Naive B cell (primary cell): ENCODE data around the gene OXSR1. TPM values are rescaled to one million over a fixed set of nuclear protein-coding genes. Genes with fewer than 3 reads are reported as not detected.

ENCODE experiments used
- ATAC-seq, 2 donors: fragments of 150-1000 bp; cut with Tn5 transposase; 2 replicates each; pipeline ENCODE4 v1.10.0; 2021; ENCODE audit warnings: low read depth in 2 of 2, mild to moderate bottlenecking in 2 of 2, moderate library complexity in 2 of 2
- DNase-seq: peaks from one replicate; pipeline ENCODE4 v3.0.0; 2022
- H3K27ac Mint-ChIP-seq, 6 donors: one replicate each; pipeline ENCODE4 v1.8.0; 2020 to 2022; ENCODE audit warnings: mild to moderate bottlenecking in 6 of 6, mixed read lengths in 6 of 6, moderate library complexity in 5 of 6, inconsistent platforms in 2 of 6
- H3K27me3 Mint-ChIP-seq, 3 donors: one replicate each; pipeline ENCODE4 v1.8.0; 2021 to 2022; ENCODE audit warnings: mixed read lengths in 3 of 3, mild to moderate bottlenecking in 1 of 3
- H3K36me3 Mint-ChIP-seq, 2 donors: one replicate each; pipeline ENCODE4 v1.8.0; 2020 to 2022; ENCODE audit warnings: mixed read lengths in 2 of 2, inconsistent platforms in 1 of 2, mild to moderate bottlenecking in 1 of 2
- H3K4me1 Mint-ChIP-seq, 3 donors: one replicate each; pipeline ENCODE4 v1.8.0; 2020 to 2022; ENCODE audit warnings: mixed read lengths in 3 of 3, inconsistent platforms in 1 of 3, mild to moderate bottlenecking in 1 of 3, moderate library complexity in 1 of 3
- H3K4me3 Mint-ChIP-seq, 8 donors: one replicate each; pipeline ENCODE4 v1.8.0; 2020 to 2022; ENCODE audit warnings: mild to moderate bottlenecking in 8 of 8, mixed read lengths in 8 of 8, moderate library complexity in 8 of 8, inconsistent platforms in 2 of 8
- H3K9me3 Mint-ChIP-seq, 7 donors: one replicate each; pipeline ENCODE4 v1.8.0; 2020 to 2022; ENCODE audit warnings: mixed read lengths in 7 of 7, mild to moderate bottlenecking in 5 of 7, inconsistent platforms in 2 of 7, moderate library complexity in 1 of 7
- polyA plus RNA-seq, 6 donors: library from polyadenylated mRNA; unstranded; fragments of 300-500 nt; fragmentation: Illumina TruSeq; gene quantifications; one replicate each; pipeline ENCODE4 v1.2.3, GENCODE V29; 2021; ENCODE audit warnings: low read depth in 6 of 6

Gene OXSR1
- polyA plus RNA-seq, 6 donors from 2014 or later = 7.8 to 15.5 (median 13.8) TPM

DNA sequence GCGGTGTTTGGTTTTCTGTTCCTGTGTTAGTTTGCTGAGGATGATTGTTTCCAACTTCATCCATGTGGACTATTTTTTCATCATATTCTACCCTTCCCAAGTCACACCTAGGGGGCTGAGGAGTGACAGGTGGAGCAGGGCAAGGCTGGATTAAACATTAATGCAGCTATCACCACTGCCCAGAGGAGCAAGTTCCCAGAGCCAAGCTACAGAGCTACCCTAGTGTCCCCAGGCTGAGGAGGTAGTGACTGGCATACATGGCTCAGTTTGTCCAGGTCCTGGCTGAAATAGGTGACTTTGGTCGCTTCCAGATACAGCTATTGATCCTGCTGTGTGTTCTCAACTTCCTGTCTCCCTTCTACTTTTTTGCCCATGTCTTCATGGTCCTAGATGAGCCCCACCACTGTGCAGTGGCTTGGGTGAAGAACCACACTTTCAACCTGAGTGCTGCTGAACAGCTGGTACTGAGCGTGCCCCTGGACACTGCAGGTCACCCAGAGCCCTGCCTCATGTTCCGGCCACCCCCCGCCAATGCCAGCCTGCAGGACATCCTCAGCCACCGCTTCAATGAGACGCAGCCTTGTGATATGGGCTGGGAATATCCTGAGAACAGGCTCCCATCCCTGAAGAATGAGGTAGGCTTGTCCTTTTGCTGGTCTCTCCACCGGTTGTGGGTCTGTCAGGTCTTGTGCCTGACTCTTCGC lies 100.4 kb downstream of the OXSR1 start, which contains the start of gene SLC22A13:
Gene SLC22A13 (plus strand): TSS at position 209 of the 704 bp plus-strand sequence. CDS start 49 bp downstream, at position 258.
- no peak within 1 kb of the TSS for H3K4me3 Mint-ChIP-seq

DNA sequence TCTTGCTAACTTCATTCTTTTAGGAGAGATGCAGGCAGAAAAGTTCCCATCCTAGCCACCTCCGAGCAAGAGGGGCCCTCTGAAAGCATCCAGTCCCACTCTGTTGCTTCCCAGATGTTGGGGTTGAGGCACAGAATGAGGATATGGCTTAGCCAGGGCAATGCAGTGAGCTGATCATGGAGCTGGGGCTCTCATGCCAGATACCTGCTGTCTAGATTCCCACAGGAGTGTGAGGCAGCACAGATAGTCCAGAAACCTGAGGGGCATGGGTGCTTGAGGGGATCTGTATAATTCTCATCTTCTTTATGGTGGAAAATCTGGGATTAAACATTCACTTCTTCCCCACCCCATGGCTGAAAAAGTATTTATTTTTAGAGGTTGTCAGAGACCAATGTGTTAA lies 101.5 kb downstream of the OXSR1 start:
- ATAC-seq = no peak
- Mint-ChIP-seq H3K4me3 (no peak overlapping the region), H3K9me3 (peaks cover 0 to 2% (median 0%) of the 10 kb centered on the region in 7 donors), H3K36me3 (no peaks in the 10 kb centered on the region), H3K4me1 (peaks cover 20 to 25% (median 22%) of the 10 kb centered on the region in 3 donors), H3K27ac (peak overlapping the region in 1 of 6 donors; percentile 20), H3K27me3 (no peaks in the 10 kb centered on the region)
- no peak for DNase-seq

More for the DNA sequence above, 100.4 kb downstream of the OXSR1 start, which contains the start of gene SLC22A13:
- Mint-ChIP-seq H3K36me3 (no peaks in the 10 kb centered on the region), H3K27ac (peak within 1 kb of the TSS in 3 of 6 donors; percentile 62 to 81 (median 63)), H3K4me1 (peaks cover 20 to 25% (median 22%) of the 10 kb centered on the region in 3 donors), H3K27me3 (no peaks in the 10 kb centered on the region), H3K9me3 (peaks cover 0 to 2% (median 0%) of the 10 kb centered on the region in 7 donors)
- DNase-seq (no peak), ATAC-seq (no peak)

DNA sequence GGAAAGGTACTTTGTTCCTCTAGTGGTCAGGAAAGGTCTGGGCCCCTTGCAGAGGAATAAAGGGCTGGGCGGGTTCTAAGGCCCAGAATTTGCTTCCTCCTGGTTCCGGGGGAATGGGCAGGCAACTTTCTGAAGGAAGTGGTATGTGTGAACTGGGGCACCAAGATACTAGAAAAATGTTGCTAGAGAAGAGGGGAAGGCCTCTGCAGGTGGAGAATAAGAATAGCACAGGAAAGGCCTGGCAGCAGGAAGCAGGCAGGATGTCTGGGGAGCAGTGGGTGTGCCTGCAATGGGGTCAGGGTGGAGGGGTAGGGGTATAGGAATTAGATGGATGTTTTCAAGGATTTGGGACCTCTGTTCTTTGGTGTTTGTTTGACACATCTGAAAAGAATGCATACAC lies 102.3 kb downstream of the OXSR1 start:
- H3K9me3 Mint-ChIP-seq = peaks cover 0 to 2% (median 0%) of the 10 kb centered on the region in 7 donors
- H3K4me3 Mint-ChIP-seq = peak overlapping the region in 7 of 8 donors; percentile 7 to 74 (median 49)
- peak overlapping the region; percentile 21 to 88 (median 63) for H3K27ac Mint-ChIP-seq

DNA sequence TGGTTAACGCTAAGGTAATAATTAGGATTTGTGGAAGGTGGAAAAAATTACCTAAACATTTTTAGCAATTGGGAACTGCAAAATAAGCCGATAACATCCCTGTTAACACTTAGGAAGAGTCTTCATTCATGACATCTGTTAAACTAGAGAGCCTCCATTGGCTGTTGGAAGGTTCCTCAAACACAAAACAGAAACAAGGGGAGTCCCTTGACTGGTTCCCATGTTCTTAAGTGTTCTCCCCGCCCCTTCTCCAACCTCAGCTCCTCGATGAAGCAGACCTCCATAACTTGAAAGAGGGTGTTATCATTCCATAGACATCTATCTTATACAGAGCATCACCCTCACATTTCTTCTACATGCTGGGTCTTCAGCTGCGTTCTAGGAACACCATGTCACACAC lies 102.8 kb downstream of the OXSR1 start:
- peak; percentile 60 to 73 for ATAC-seq
- Mint-ChIP-seq H3K4me3 (peak overlapping the region in 6 of 8 donors; percentile 7 to 74 (median 58)), H3K36me3 (no peaks in the 10 kb centered on the region), H3K9me3 (peaks cover 0 to 2% (median 0%) of the 10 kb centered on the region in 7 donors), H3K4me1 (peaks cover 26 to 29% (median 28%) of the 10 kb centered on the region in 3 donors), H3K27me3 (no peaks in the 10 kb centered on the region), H3K27ac (peak overlapping the region; percentile 3 to 88 (median 63))
- DNase-seq = no peak

More for the DNA sequence above, 102.3 kb downstream of the OXSR1 start:
- H3K36me3 Mint-ChIP-seq = no peaks in the 10 kb centered on the region
- peaks cover 22 to 25% (median 24%) of the 10 kb centered on the region in 3 donors for H3K4me1 Mint-ChIP-seq
- ATAC-seq = peak; percentile 20 to 38
- DNase-seq = no peak
- no peaks in the 10 kb centered on the region for H3K27me3 Mint-ChIP-seq

DNA sequence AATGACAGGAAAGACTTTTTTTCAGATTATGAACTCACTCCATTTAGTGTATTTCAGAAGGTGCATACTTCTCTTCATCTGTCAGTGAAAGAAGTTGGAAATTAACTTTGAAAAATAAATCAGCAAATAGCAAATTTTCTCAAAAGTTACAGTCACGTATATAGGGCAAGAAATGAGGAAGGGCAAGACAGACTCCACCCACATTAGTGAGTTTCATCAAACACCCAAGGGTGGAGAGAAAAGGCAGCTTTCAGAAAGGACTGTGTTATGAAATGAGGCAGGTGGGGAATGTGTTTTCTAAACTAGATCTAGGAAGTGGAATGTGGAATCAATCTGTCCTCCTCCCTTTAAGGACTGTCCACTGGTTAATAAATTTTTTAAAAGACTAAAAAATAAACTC lies 103.2 kb downstream of the OXSR1 start:
- peak overlapping the region in 5 of 6 donors; percentile 3 to 67 (median 54) for H3K27ac Mint-ChIP-seq
- no peaks in the 10 kb centered on the region for H3K27me3 Mint-ChIP-seq
- H3K4me1 Mint-ChIP-seq = peaks cover 30 to 33% (median 31%) of the 10 kb centered on the region in 3 donors
- H3K4me3 Mint-ChIP-seq = peak overlapping the region in 6 of 8 donors; percentile 7 to 74 (median 58)
- DNase-seq (no peak), ATAC-seq (peak; percentile 75 to 78)
- H3K9me3 Mint-ChIP-seq = peaks cover 0 to 2% (median 0%) of the 10 kb centered on the region in 7 donors
- H3K36me3 Mint-ChIP-seq = no peaks in the 10 kb centered on the region

DNA sequence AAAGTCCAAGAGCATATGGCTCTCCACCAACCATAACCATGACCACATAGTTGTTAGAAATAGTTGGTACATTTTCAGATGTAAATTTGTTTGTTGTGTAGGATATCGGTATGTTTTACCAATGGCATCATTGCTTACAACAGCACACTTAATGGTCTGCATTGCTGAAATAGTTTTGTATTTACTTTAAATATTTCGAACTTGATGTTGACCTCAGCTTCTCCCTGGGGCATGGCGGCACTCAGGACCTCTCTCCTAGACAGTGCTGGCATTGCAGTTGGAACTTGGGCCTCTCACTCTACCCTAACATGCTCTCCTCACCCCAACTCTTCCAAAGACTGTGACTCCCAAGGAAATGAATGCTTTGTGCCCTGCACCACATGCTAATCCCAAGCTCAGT lies 105.3 kb downstream of the OXSR1 start:
- peaks cover 30 to 33% (median 31%) of the 10 kb centered on the region in 3 donors for H3K4me1 Mint-ChIP-seq
- ATAC-seq = no peak
- no peak overlapping the region for H3K4me3 Mint-ChIP-seq
- H3K27ac Mint-ChIP-seq = peak overlapping the region in 1 of 6 donors; percentile 80
- H3K36me3 Mint-ChIP-seq = no peaks in the 10 kb centered on the region
- no peaks in the 10 kb centered on the region for H3K27me3 Mint-ChIP-seq
- DNase-seq = no peak
- H3K9me3 Mint-ChIP-seq = peaks cover 0 to 2% (median 0%) of the 10 kb centered on the region in 7 donors

DNA sequence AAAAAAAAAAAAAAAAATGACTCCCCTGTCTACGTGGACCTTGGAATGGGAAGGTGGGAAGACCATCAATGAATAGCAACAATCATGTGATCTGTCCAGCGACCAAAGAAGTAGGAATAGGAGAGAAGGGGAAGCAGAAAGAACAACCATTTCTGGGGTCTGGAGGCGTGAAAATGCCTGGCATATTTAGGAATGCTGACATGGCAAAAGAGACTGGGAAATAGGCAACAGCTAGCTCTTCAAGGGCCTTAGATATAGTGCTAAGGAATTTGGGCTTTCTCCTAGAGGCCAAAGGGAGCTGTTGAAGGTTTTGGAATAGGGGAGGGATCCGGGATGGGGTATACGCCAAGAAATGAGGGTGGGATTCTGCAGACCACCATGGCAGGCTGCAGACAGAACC lies 106.2 kb downstream of the OXSR1 start:
- H3K4me3 Mint-ChIP-seq = no peak overlapping the region
- H3K27me3 Mint-ChIP-seq = no peaks in the 10 kb centered on the region

DNA sequence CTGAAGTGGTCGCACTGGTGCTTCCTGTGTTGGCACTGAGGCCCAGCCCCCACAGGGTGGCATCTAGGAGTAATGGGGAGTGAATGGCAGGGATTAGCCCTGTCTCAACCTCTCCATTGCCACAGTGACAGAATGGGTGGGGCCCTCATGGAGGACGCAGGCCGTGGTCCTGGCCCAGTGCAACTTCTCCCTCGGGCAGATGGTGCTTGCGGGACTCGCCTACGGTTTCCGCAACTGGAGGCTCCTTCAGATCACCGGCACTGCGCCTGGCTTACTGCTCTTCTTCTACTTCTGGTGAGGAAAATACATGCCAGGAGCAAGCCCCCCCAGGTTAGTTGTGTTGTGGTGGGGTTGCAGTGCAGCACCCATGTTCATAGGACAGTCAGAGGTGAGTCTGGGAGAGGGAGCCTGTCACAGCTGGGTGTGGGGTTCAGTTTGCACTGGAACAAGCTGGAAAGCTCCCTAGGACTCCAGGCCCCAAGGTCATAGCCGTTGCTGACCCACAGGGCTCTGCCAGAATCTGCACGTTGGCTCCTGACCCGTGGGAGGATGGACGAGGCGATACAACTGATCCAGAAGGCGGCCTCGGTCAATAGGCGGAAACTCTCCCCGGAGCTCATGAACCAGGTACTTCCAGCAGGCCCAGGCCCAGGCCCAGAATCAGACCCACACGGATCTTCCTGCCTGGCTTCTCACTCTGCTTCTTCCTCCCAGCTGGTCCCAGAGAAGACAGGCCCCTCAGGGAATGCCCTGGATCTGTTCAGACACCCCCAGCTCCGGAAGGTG lies 109.7 kb downstream of the OXSR1 start:
- ATAC-seq = no peak
- H3K27me3 Mint-ChIP-seq = no peaks in the 10 kb centered on the region

More for the DNA sequence above, 106.2 kb downstream of the OXSR1 start:
- DNase-seq (no peak), ATAC-seq (no peak)
- no peaks in the 10 kb centered on the region for H3K36me3 Mint-ChIP-seq
- H3K27ac Mint-ChIP-seq = peak overlapping the region in 1 of 6 donors; percentile 30
- H3K4me1 Mint-ChIP-seq = peaks cover 26 to 30% (median 28%) of the 10 kb centered on the region in 3 donors
- H3K9me3 Mint-ChIP-seq = no peaks in the 10 kb centered on the region

DNA sequence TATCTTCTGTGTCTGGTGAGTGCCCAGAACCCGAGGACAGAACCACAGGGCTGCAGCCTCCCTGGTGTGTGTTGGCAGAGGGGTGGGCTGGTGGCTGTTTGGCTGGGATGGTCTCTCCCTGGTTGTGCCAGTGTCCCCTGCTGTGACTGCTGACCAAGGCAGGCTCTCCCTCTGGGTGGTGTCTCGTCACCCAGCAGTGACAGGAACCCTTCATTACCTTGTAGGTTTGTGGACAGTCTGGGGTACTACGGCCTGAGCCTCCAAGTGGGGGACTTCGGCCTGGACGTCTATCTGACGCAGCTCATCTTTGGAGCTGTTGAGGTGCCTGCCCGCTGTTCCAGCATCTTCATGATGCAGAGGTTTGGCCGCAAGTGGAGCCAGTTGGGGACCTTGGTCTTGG lies 110.3 kb downstream of the OXSR1 start:
- DNase-seq = no peak
- no peak overlapping the region for H3K4me3 Mint-ChIP-seq
- H3K4me1 Mint-ChIP-seq = peaks cover 8 to 10% (median 9%) of the 10 kb centered on the region in 3 donors
- H3K27me3 Mint-ChIP-seq = no peaks in the 10 kb centered on the region
- no peak overlapping the region for H3K27ac Mint-ChIP-seq
- ATAC-seq = no peak
- H3K36me3 Mint-ChIP-seq = no peaks in the 10 kb centered on the region
- H3K9me3 Mint-ChIP-seq = no peaks in the 10 kb centered on the region

More for the DNA sequence above, 109.7 kb downstream of the OXSR1 start:
- H3K27ac Mint-ChIP-seq = peak overlapping the region in 1 of 6 donors; percentile 44
- H3K36me3 Mint-ChIP-seq = no peaks in the 10 kb centered on the region
- no peak for DNase-seq
- H3K4me1 Mint-ChIP-seq = peaks cover 8 to 10% (median 9%) of the 10 kb centered on the region in 3 donors
- H3K4me3 Mint-ChIP-seq = no peak overlapping the region
- H3K9me3 Mint-ChIP-seq = no peaks in the 10 kb centered on the region

DNA sequence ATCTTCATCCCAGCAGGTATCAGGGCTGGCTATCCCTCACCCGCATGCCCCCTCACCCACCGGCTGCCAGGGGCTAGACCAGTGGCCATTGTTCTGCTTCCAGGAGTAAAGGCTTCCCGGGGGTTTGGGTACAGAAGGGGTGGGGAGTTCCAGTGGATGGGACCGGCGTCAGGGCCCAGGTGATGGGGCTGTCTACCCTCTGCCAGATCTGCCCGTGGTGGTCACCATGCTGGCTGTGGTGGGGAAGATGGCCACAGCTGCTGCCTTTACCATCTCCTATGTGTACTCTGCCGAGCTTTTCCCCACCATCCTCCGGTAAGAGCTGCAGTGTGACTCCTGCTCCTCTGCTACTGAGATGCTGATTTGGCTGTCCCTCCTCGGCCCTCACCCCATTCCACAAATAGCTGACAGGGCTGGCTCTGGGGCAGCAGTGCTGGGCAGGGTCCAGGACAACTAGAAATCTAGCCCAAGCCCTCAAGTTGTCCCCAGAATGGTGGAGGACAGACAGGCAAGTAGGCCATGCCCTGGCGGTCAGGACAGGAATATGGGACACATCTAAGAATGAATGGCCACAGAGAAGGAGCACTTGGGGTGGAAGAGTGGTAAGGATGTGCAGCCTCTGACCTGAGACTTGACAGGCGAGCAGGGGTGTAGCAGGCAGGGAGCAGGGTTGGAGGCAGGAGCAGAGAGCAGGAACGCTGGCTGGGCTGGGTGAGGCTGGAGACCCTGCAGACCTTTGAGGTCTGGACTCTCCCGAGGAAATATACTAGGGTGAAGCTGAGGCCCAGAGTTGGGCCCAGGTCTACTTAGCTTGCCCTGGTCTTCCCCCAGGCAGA lies 111.0 kb downstream of the OXSR1 start:
- H3K27ac Mint-ChIP-seq = no peak overlapping the region
- H3K36me3 Mint-ChIP-seq = no peaks in the 10 kb centered on the region
- DNase-seq = no peak
- no peak for ATAC-seq
- H3K9me3 Mint-ChIP-seq = no peaks in the 10 kb centered on the region
- H3K4me3 Mint-ChIP-seq = no peak overlapping the region
- H3K27me3 Mint-ChIP-seq = no peaks in the 10 kb centered on the region
- H3K4me1 Mint-ChIP-seq = peaks cover 8 to 10% (median 9%) of the 10 kb centered on the region in 3 donors

DNA sequence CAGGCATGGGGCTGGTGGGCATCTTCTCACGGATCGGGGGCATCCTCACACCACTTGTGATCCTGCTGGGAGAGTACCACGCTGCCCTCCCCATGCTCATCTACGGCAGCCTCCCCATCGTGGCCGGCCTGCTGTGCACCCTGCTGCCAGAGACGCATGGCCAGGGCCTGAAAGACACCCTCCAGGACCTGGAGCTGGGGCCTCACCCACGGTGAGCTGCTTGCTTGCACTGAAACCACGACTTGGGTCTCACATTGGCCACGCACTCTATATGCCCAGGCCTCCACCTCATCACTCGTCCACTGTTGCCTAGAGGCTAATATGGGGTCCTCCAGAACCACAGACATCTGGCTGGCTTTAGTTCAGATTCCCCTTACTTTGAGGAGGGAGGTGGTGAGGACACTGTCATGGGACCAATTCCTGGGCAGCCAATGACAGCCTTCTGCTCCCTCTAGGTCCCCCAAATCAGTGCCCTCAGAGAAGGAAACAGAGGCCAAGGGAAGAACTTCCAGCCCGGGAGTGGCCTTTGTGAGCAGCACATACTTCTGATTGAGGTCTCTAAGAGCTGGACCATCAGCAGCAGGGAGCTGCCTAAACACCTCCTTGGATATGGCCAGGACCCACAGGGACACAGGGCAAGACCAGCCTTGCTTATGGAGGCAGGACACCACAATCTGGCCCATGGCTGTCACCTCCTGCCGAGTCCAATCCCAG lies 111.7 kb downstream of the OXSR1 start:
- Mint-ChIP-seq H3K36me3 (no peaks in the 10 kb centered on the region), H3K4me3 (no peak overlapping the region), H3K4me1 (peaks cover 8 to 10% (median 9%) of the 10 kb centered on the region in 3 donors), H3K27ac (no peak overlapping the region), H3K27me3 (no peaks in the 10 kb centered on the region), H3K9me3 (no peaks in the 10 kb centered on the region)
- ATAC-seq = no peak
- DNase-seq = no peak

DNA sequence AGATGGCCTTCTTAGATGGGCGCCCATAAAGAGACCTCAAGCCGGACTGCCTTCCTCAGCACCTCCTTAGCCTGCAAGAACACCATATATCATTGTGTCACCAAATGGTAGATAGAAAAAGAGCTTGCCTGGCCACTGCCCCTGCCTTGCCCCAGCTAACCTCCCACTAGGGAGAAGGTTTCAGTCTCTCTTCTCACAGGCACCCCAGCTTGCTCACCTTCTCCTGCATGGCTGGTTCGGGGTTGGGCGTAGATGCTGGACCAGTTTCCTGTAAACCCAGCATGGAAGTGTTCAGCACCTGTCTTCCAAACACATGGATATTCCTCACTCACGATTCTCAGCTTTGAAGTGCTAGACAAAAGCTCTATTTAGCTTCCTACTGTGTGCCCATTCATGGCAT lies 113.5 kb downstream of the OXSR1 start:
- H3K36me3 Mint-ChIP-seq = no peaks in the 10 kb centered on the region
- H3K4me3 Mint-ChIP-seq = no peak overlapping the region
- ATAC-seq = no peak
- no peaks in the 10 kb centered on the region for H3K9me3 Mint-ChIP-seq
- no peaks in the 10 kb centered on the region for H3K4me1 Mint-ChIP-seq
- H3K27me3 Mint-ChIP-seq = no peaks in the 10 kb centered on the region
- H3K27ac Mint-ChIP-seq = no peak overlapping the region
- no peak for DNase-seq
